VCaP (cell line): ENCODE results near the gene TMC7.

Experiments
- H3K27ac ChIP-seq: fragments of 450-650 bp; 2 replicates; pipeline ENCODE4 v1.5.1; 2017
- CTCF ChIP-seq: fragments of 450-650 bp; conservative IDR thresholded peaks from 2 replicates; pipeline ENCODE4 v1.5.1; 2017; ENCODE audit warnings: mild to moderate bottlenecking, moderate library complexity

TMC7 gene

GRCh38 chr16:19031738-19032137, 48.0 kb downstream of the TMC7 start:
- no peak for TF ChIP-seq CTCF
- no peak overlapping the region for H3K27ac ChIP-seq

- TF ChIP-seq CTCF = no peak
- no peak overlapping the region for H3K27ac ChIP-seq
These were observed 50.0 kb downstream of the TMC7 start for GRCh38 chr16:19033761-19034160.

GRCh38 chr16:19040400-19040799, 56.7 kb downstream of the TMC7 start:
- no peak overlapping the region for H3K27ac ChIP-seq
- no peak for TF ChIP-seq CTCF

- H3K27ac ChIP-seq = no peak overlapping the region
- no peak for TF ChIP-seq CTCF
These were observed 61.0 kb downstream of the TMC7 start for GRCh38 chr16:19044769-19045168.

- no peak overlapping the region for H3K27ac ChIP-seq
- no peak for TF ChIP-seq CTCF
These were observed 62.3 kb downstream of the TMC7 start for GRCh38 chr16:19046062-19046461.

- no peak for TF ChIP-seq CTCF
- no peak overlapping the region for H3K27ac ChIP-seq
These were observed 79.0 kb downstream of the TMC7 start for GRCh38 chr16:19062706-19063105.

- TF ChIP-seq CTCF = no peak
These were observed 83.2 kb downstream of the TMC7 start for GRCh38 chr16:19066988-19067348.

More at GRCh38 chr16:19066988-19067348, 83.2 kb downstream of the TMC7 start:
- H3K27ac ChIP-seq = peak overlapping the region; percentile 93
